ENCODE results near the gene NKAIN4.

DNA sequence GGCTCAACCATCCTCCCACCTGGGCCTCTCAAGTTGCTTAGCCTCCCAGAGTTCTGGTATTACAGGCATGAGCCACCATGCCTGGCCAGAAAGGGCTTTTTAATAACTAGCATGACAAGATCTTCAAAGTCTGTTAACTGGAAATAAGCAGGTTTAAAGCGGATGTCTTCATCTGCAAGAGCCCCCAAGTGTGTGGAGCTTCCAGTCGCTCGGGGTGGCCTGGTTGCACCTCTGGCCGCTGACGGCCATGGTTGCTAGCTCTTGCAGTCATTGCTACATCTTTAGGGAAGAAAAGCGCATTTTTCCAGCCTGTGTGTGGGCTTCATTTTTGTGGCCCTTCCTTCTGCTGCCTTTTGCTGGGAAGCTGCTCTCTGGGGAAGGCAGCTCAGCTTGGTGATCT is 26.1 kb upstream of the NKAIN4 start:
- TF ChIP-seq, protein P1, sequence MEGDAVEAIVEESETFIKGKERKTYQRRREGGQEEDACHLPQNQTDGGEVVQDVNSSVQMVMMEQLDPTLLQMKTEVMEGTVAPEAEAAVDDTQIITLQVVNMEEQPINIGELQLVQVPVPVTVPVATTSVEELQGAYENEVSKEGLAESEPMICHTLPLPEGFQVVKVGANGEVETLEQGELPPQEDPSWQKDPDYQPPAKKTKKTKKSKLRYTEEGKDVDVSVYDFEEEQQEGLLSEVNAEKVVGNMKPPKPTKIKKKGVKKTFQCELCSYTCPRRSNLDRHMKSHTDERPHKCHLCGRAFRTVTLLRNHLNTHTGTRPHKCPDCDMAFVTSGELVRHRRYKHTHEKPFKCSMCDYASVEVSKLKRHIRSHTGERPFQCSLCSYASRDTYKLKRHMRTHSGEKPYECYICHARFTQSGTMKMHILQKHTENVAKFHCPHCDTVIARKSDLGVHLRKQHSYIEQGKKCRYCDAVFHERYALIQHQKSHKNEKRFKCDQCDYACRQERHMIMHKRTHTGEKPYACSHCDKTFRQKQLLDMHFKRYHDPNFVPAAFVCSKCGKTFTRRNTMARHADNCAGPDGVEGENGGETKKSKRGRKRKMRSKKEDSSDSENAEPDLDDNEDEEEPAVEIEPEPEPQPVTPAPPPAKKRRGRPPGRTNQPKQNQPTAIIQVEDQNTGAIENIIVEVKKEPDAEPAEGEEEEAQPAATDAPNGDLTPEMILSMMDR (IDR thresholded peaks at IDR 0.05 in 4 of 5, conservative IDR thresholded peaks at IDR 0.05 in 1 of 5): no peak
- no peak for TF ChIP-seq POLR2A (IDR thresholded peaks at IDR 0.05)

Measured in gastrocnemius medialis (tissue), 4 donors.